ENCODE results near the gene ANKRD55. TPM values are rescaled to one million over a fixed set of nuclear protein-coding genes. Genes with fewer than 3 reads are reported as not detected.
"Not testable (repeated sequence)": the region's sequence is repeated elsewhere in the genome, so short reads cannot be mapped to it uniquely, and the experiment has no call there.

The ANKRD55 gene
- total RNA-seq, 2 donors from 2014 or later = 0.14 to 0.79 TPM

DNA sequence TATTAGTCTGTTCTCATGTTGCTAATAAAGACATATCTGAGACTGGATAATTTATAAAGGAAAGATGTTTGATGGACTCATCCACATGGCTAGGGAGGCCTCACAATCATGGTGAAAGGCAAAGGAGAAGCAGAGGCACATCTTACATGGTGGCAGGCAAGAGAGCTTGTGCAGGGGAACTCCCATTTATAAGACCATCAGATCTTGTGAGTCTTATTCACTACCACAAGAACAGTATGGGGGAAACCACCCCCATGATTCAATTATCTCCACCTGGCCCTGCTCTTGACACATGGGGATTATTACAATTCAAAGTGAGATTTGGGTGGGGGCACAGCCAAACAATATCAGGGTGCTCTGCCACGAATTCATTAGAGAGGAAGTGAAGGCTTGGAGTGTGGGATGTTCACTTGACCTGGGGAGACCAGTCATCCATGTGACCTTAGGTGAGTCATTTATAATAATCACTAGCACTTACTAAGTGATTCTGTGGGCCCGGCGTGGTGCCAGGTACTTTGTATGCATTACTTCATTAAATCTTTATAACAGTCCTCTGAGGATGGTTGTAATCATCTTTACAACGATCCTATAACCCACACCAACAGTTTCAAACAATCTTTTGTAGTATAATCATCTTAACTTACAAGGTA, 19.1 kb downstream of the ANKRD55 start:
- intact Hi-C loops (cut with DNase I); DNase-seq (ENCODE audit: low spot score): not testable (repeated sequence)

- intact Hi-C loops (cut with DNase I) = no loop called here
- DNase-seq (ENCODE audit: low spot score) = no peak
Measured at GRCh38 chr5:56212130-56212879, 20.8 kb downstream of the ANKRD55 start.

DNA sequence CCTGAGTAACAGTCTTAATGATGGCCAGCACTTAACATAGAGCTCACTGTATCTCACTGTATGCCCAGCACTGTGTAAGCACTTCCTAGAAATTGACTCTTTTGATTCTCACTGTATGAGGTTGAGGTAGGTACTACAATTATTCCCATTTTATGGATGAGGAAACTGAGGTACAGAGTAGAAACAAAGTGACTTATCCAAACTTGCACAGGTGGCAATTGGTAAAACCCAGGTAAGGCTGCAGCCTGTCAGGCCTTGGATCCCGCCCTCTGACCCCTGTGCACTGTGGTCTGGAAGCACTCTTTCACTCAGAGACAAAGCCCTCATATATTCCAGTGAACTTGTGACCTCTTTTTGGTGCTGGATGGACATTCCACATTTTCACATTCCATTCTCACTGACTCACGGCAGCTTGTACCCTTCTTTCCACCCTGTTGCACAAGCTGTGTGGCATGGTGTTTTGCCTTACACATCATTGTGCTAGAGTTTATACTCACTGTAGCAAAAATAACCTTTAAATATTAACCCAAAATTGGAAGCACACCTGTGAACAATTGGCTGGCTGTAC, 21.7 kb downstream of the ANKRD55 start:
- intact Hi-C loops (cut with DNase I) = no loop called here
- no peak for DNase-seq (ENCODE audit: low spot score)

DNA sequence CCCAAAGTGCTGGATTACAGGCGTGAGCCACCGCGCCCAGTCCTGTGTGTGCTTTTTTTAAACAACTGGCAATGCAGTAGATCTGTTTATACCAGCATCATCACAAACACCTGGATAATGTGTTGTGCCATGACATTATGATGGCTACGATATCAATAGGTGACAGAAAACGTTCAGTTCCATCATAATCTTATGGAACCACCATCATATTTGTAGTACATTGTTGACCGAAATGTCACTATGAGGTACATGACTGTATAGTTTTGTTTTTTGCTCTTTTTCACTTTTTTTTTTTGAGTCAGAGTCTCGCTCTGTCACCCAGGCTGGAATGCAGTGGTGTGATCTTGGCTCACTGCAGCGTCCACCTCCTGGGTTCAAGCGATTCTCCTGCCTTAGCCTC, 24.4 kb downstream of the ANKRD55 start:
- intact Hi-C loops (cut with DNase I) = no loop called here
- no peak for DNase-seq (ENCODE audit: low spot score)

GRCh38 chr5:56207537-56207936, 25.6 kb downstream of the ANKRD55 start:
- intact Hi-C loops (cut with DNase I) = no loop called here
- no peak for DNase-seq (ENCODE audit: low spot score)

DNA sequence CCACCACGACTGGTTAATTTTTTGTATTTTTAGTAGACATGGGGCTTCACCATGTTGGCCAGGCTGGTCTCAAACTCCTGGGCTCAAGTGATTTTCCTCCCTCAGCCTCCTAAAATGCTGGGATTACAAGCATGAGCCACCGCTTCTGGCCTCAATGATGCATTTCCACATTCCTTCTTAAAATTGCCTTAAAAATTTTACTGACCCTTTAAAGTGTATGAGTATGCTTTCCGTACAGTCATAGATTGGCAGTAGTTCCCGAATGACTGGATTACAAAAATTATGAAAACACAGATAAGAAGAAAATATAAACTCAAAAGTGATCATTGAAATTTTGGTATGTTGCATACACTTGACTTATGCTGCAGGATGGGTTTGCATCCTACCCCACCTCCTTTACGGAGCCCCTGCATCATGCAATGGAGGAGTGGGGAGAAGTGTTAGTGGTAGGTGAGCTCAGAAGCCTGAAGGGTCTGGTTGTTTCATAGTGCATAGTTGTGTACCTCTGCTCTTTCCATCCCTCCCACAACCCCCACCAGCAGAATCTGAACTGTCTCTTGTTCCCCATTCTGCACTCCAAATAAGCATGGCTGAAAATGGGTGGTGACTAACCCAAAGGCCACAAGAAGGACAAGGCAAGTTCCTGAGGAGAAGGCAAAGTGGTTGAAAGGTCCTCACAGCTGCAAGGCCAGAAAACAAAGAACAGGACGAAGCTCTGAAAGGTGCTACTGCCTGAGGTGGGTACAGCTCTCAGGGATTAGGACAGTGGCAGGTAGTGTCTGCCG, 26.8 kb downstream of the ANKRD55 start:
- DNase-seq (ENCODE audit: low spot score) = no peak
- intact Hi-C loops (cut with DNase I) = no loop called here

GRCh38 chr5:56203936-56204335, 29.2 kb downstream of the ANKRD55 start:
- DNase-seq (ENCODE audit: low spot score) = not testable (repeated sequence)
- intact Hi-C loops (cut with DNase I) = loop anchor here in 1 of 2 donors (5.0 kb wide), 1 partner anchor 267 kb away; no protein-coding TSS in a partner anchor

DNA sequence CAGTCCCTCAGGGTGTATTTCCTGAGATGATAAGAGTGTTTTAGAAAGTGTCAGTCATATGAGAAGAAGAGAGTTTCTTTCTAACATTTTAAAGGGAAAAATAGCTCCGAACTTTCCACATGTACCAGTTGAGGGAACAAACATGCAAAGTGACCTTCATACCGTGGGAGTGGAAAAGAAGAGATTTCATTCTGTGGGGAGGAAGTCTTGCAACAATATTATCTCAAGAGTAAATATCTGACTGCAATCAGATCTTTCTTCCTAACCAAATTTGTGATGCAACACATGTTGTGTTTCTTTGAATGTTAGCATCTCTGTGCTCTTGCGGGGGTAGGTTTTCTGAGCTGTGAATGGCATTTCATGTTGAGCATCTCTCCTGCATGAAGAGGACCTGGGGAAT, 30.6 kb downstream of the ANKRD55 start:
- intact Hi-C loops (cut with DNase I) = loop anchor here in 1 of 2 donors (5.0 kb wide), 1 partner anchor 265 kb away; no protein-coding TSS in a partner anchor
- DNase-seq (ENCODE audit: low spot score) = no peak

DNA sequence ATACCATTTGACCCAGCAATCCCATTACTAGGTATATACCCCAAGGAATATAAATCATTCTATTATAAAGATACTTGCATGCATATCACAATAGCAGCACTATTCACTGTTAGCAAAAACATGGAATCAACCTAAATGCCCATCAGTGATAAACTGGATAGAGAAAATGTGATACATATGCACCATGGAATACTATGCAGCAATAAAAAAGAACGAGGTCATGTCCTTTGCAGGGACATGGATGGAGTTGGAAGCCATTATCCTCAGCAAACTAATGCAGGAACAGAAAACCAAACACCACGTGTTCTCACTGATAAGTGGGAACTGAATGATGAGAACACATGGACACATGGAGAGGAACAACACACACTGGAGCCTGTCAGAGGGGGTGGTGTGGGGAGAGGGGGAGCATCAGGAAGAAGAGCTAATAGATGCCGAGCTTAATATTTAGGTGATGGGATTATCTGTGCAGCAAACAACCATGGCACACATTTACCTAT, 31.3 kb downstream of the ANKRD55 start:
- intact Hi-C loops (cut with DNase I) = loop anchor here in 1 of 2 donors (5.0 kb wide), 1 partner anchor 265 kb away; no protein-coding TSS in a partner anchor
- not testable (repeated sequence) for DNase-seq (ENCODE audit: low spot score)

GRCh38 chr5:56200971-56201666, 32.0 kb downstream of the ANKRD55 start:
- no peak for DNase-seq (ENCODE audit: low spot score)

DNA sequence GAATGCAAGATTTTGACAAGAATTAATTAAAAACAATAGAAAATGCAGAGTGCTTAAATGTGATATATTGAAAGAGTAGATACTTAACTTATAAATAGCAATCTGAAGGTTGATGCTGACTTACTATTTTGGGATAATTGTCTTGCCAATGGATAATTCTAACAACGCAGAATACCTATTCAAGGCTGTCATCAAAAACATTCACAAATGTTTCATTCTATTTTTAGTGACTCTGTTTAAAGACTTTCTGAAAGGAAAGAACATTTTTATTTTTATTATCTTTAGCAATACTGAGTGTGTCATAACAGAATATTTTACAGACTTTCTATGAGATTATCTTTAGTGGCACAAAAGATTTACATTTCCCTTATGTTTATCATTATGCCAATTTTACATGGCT, 38.1 kb downstream of the ANKRD55 start:
- DNase-seq (ENCODE audit: low spot score) = no peak
- intact Hi-C loops (cut with DNase I) = no loop called here

More at GRCh38 chr5:56200971-56201666, 32.0 kb downstream of the ANKRD55 start:
- intact Hi-C loops (cut with DNase I) = loop anchor here in 1 of 2 donors (5.0 kb wide), 1 partner anchor 264 kb away; no protein-coding TSS in a partner anchor

GRCh38 chr5:56192246-56192645, 40.9 kb downstream of the ANKRD55 start:
- intact Hi-C loops (cut with DNase I) = no loop called here
- DNase-seq (ENCODE audit: low spot score) = no peak

DNA sequence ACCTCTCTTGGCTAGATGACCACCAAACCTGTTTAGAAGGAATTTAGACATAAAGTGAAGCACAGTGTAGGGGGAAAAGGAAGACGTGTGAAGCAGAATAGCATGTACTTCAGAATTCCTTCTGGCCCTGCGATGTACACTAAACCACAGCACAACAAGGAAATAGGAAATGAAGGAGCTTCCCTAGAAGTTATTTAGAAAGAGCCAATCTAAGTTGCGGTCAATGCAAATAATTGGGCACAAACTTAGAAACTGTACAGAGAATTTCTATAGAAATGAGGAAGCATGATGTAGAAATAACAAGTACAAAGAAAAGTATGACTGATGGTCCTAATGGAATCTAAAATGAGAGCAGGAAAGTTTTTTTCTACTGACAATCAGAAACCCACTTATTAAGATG, 41.5 kb downstream of the ANKRD55 start:
- intact Hi-C loops (cut with DNase I) = no loop called here
- no peak for DNase-seq (ENCODE audit: low spot score)

DNA sequence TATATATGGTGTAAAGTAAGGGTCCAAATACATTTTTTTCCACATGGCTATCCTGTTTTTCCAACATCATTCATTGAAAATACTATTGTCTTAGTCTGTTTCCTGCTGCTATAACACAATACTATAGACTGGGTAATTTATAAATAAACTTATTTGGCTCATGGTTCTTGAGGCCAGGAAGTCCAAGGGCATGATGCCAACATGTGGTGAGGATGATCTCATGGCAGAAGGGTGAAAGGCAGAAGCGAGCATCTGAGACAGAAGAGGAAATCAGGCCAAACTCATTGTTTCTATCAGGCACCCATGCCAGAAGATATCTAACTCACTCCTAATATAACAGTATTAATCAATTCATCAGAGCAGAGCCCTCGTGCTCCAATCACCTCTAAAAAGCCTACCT, 42.6 kb downstream of the ANKRD55 start:
- DNase-seq (ENCODE audit: low spot score) = no peak

GRCh38 chr5:56185768-56186311, 47.3 kb downstream of the ANKRD55 start:
- no peak for DNase-seq (ENCODE audit: low spot score)
- intact Hi-C loops (cut with DNase I) = no loop called here

More for the DNA sequence above, 42.6 kb downstream of the ANKRD55 start:
- intact Hi-C loops (cut with DNase I) = no loop called here

- intact Hi-C loops (cut with DNase I) = no loop called here
- DNase-seq (ENCODE audit: low spot score) = no peak
Measured at GRCh38 chr5:56183506-56183905, 49.6 kb downstream of the ANKRD55 start.

GRCh38 chr5:56179442-56179841, 53.7 kb downstream of the ANKRD55 start:
- no peak for DNase-seq (ENCODE audit: low spot score)
- intact Hi-C loops (cut with DNase I) = loop anchor here in 1 of 2 donors (10.0 kb wide), 1 partner anchor 745 kb away; no protein-coding TSS in a partner anchor

GRCh38 chr5:56178823-56179222, 54.3 kb downstream of the ANKRD55 start:
- no peak for DNase-seq (ENCODE audit: low spot score)
- intact Hi-C loops (cut with DNase I) = loop anchor here in 1 of 2 donors (10.0 kb wide), 1 partner anchor 744 kb away; no protein-coding TSS in a partner anchor

Measured in posterior vena cava (tissue), 2 donors.